ENCODE results near the gene IQGAP2.

The IQGAP2 gene

GRCh38 chr5:76402886-76403765 is at the start of gene IQGAP2:
TSS of gene IQGAP2 (plus strand) at chr5:76403285. CDS start at chr5:76403546, 261 bp downstream.
- no peaks in the 10 kb centered on the region for H3K36me3 ChIP-seq (ENCODE audit: control insufficient read depth, insufficient read depth, low read length)
- H3K27me3 ChIP-seq (replicated peaks; ENCODE audit: control insufficient read depth, insufficient read depth, low read length): no peaks in the 10 kb centered on the region
- TF ChIP-seq CTCF (IDR thresholded peaks at IDR 0.05; ENCODE audit: insufficient read depth, low read length, poor library complexity, severe bottlenecking): peak; percentile 72
- peak within 1 kb of the TSS; percentile 84 for H3K4me3 ChIP-seq (replicated peaks; ENCODE audit: low read depth, low read length)
- DNase-seq (ENCODE audit: extremely low read depth, insufficient read length): peak; percentile 91

- H3K27me3 ChIP-seq (replicated peaks; ENCODE audit: control insufficient read depth, insufficient read depth, low read length): no peaks in the 10 kb centered on the region
- DNase-seq (ENCODE audit: extremely low read depth, insufficient read length): no peak
- TF ChIP-seq CTCF (IDR thresholded peaks at IDR 0.05; ENCODE audit: insufficient read depth, low read length, poor library complexity, severe bottlenecking): no peak
- no peaks in the 10 kb centered on the region for H3K36me3 ChIP-seq (ENCODE audit: control insufficient read depth, insufficient read depth, low read length)
- H3K4me3 ChIP-seq (replicated peaks; ENCODE audit: low read depth, low read length): no peak overlapping the region
Measured at GRCh38 chr5:76356887-76357286, 46.2 kb upstream of the IQGAP2 start.

- H3K27me3 ChIP-seq (replicated peaks; ENCODE audit: control insufficient read depth, insufficient read depth, low read length): no peaks in the 10 kb centered on the region
- no peak for DNase-seq (ENCODE audit: extremely low read depth, insufficient read length)
- H3K4me3 ChIP-seq (replicated peaks; ENCODE audit: low read depth, low read length): no peak overlapping the region
- H3K36me3 ChIP-seq (ENCODE audit: control insufficient read depth, insufficient read depth, low read length): no peaks in the 10 kb centered on the region
- TF ChIP-seq CTCF (IDR thresholded peaks at IDR 0.05; ENCODE audit: insufficient read depth, low read length, poor library complexity, severe bottlenecking): no peak
Measured at GRCh38 chr5:76363352-76364225, 39.5 kb upstream of the IQGAP2 start.

- H3K4me3 ChIP-seq (replicated peaks; ENCODE audit: low read depth, low read length): no peak overlapping the region
- no peak for TF ChIP-seq CTCF (IDR thresholded peaks at IDR 0.05; ENCODE audit: insufficient read depth, low read length, poor library complexity, severe bottlenecking)
- no peaks in the 10 kb centered on the region for H3K27me3 ChIP-seq (replicated peaks; ENCODE audit: control insufficient read depth, insufficient read depth, low read length)
- DNase-seq (ENCODE audit: extremely low read depth, insufficient read length): no peak
- H3K36me3 ChIP-seq (ENCODE audit: control insufficient read depth, insufficient read depth, low read length): no peaks in the 10 kb centered on the region
Measured at GRCh38 chr5:76364226-76364589, 38.9 kb upstream of the IQGAP2 start.

GRCh38 chr5:76365561-76365960 is 37.5 kb upstream of the IQGAP2 start:
- no peak overlapping the region for H3K4me3 ChIP-seq (replicated peaks; ENCODE audit: low read depth, low read length)
- TF ChIP-seq CTCF (IDR thresholded peaks at IDR 0.05; ENCODE audit: insufficient read depth, low read length, poor library complexity, severe bottlenecking): no peak
- H3K36me3 ChIP-seq (ENCODE audit: control insufficient read depth, insufficient read depth, low read length): no peaks in the 10 kb centered on the region
- H3K27me3 ChIP-seq (replicated peaks; ENCODE audit: control insufficient read depth, insufficient read depth, low read length): no peaks in the 10 kb centered on the region
- no peak for DNase-seq (ENCODE audit: extremely low read depth, insufficient read length)

All from GM06990 (cell line).